ENCODE measurements around the gene FGF9.

The FGF9 gene

DNA sequence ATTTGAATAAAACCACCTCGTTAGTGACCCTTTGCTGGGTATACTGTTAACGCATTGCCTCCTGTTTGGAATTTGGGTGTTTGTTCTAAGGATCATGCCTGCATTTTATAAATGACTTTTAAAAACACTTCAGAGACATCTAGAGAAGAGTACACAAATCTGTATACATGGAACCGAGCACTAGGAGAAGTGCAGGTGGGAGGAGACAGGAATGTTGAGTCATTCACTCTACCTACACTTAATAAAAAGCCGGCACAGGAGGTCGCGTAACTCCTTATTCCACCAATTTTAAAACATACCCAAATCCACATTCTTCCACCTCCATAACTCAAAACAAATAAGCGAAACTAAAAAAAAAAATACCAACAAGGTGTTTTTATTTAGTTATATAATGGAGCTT is 48.6 kb downstream of the FGF9 start:
- no peak for DNase-seq

DNA sequence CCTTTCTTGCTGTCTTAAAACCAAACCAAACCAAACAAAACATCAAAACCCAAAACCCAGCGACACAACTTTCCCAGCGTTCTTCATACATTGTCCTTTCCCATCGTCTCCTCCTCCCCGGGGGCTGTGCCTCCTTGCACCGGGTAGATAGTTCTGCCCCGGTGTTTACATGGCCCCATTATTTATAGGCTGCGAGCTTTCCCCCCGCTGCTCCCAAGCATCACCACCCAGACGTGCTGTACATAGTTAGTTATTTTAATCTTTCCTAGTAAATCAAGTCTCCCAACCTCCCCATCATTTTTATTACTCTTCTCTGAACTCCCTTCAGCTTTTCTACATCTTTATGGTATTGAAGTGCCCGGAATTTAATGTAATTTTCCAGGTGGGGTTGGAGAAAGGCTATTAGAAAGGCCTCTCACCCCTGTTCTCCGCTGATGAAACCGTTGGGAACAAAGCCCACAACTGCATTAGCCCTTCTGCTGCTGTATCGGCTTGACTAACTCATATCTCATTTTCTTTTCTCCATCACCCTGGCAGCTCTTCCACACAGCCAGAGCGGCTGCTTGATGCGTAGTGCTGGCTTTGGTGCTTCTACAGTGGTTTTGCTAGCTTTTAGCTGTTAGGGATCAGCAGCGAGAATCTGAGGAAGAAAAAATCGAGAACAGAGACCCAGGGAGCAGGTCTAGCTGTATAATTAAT is 53.1 kb downstream of the FGF9 start:
- no peak for DNase-seq

- DNase-seq, result no peak
Observed at GRCh38 chr13:21730186-21730880, 59.5 kb downstream of the FGF9 start.

DNA sequence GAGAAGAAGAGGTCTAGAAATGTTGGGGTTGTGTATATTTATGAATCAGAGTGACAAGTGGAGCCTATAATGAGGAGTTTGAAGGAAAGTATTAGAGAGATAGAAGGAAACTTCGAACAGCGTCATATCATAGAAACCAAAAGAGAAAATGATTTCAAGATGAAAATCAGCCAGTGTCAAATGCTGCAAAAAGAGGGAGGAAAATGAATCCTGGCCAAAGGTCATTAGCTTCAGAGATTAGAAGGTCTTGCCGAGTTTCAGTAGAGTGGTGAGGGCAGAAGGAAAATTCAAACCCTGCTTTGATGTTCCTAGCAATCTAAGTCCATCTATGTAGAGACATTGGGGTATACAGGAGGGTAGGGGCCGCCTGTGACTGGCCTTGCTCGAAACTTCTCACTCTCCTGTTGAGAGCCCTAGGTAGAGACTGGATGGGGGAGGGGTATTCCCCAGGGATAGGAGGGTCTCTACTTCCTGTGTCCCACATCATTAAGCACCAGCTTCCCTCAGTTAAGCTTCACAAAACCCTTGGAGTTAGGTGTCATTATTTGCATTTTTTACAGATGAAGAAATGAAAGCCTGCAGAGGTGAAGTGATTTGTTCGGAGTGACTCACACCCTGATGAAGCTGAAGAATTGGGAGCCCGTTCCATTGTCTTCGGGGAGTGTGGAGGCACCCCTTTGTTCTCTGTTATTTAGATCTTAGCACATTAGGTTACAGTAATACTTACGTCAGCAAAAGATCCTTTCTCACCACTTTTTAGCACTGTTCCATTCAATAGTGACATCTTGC is 62.8 kb downstream of the FGF9 start:
- no peak for DNase-seq

DNA sequence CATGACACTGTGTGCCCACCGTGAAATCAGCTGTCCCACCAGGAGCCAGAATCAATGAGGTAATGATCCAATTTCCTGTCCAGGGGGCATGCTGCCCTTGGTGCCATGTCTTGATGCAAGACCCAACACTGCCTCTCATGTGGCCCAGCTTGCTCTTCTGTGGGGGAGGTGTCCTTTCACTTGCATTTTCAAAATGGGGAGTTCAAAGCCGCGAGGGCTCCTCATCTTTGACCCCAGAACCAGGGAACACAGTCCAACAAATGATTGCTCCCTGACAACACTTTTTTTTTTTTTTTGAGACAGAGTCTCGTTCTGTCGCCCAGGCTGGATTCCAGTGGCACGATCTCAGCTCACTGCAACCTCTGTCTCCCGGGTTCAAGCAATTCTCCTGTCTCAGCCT is 64.1 kb downstream of the FGF9 start:
- DNase-seq, result no peak

GRCh38 chr13:21735701-21736401 is 65.0 kb downstream of the FGF9 start:
- DNase-seq, result no peak

- no peak for DNase-seq
Observed at GRCh38 chr13:21736926-21737325, 66.1 kb downstream of the FGF9 start.

- DNase-seq, result no peak
Observed at GRCh38 chr13:21738630-21739029, 67.8 kb downstream of the FGF9 start.

DNA sequence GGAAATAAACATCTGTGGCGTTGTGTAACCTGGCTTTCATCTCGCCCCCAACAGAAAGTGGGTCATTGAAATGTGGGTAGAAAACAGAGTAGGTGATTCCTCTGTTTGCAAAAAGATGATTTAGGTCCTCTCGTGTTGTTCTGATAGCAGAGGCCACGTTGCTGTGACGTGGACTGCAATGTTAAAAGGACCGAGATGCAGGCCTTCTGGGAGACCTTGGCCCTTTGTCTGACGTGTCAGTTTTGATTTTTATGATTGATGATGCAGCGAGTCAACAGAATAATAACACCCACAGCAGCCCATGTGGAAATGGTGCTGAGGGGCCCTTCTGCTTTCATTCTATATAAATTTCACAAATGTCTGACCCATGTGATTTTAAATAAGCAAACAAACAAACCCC is 68.9 kb downstream of the FGF9 start:
- no peak for DNase-seq

- DNase-seq, result no peak
Observed at GRCh38 chr13:21741396-21741979, 70.6 kb downstream of the FGF9 start.

GRCh38 chr13:21742096-21742495 is 71.2 kb downstream of the FGF9 start:
- no peak for DNase-seq

- no peak for DNase-seq
Observed at GRCh38 chr13:21744149-21744548, 73.3 kb downstream of the FGF9 start.

DNA sequence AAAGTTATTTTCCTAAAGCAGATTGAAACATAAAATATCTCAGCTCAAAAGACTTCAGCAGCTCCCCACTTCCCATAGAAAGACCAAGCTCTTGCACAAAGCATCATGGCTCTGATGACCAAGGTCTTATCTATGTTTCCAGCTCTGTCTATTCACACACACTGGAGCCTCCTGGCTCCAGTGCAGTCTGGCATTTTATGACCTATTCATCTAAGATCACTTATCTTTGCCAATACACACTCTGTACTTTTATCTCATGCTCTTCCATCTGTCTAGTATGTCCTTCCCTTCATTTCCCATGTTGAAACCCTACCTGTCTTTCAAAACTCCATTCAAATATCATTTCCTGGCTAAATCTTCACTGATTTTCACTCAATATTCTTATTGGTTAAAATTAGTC is 74.4 kb downstream of the FGF9 start:
- no peak for DNase-seq

DNA sequence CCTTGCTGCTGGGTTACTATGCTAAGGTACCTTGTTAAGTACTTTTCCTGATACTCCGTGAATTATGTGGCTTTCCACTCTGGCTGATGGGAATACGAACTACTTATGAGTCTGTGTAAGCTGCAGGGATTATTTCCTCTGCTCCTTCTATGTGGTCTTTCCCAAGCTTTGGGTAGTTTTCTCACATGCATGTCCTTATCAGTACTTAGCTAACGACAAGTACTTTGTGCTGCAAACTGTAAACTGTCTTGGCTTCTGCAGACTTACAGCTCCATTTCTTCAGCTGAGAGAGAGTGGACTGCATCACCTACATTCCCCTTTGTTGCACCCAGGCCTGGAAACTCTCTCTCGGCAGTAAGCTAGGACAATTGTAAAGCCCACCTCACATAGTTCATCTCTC is 76.6 kb downstream of the FGF9 start:
- no peak for DNase-seq

DNA sequence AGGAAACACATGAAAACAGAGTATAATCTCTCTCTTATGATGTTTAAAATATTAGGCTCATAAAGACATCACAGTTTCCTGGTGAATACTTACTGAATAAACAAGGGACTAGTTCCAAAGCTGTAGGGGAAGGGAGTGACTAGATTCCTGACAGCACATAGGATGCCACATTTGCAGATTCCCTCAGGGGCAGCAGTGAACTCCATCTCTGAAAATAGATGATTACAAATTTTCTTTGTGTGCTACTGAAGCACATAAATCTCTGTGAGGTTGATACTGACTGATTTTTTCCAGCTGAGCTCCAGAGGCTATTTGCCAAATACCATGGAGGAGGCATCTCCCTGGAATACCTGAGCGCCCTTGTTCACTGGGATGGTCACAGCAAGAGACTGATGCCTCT is 77.3 kb downstream of the FGF9 start:
- no peak for DNase-seq

- no peak for DNase-seq
Observed at GRCh38 chr13:21749410-21749809, 78.5 kb downstream of the FGF9 start.

DNA sequence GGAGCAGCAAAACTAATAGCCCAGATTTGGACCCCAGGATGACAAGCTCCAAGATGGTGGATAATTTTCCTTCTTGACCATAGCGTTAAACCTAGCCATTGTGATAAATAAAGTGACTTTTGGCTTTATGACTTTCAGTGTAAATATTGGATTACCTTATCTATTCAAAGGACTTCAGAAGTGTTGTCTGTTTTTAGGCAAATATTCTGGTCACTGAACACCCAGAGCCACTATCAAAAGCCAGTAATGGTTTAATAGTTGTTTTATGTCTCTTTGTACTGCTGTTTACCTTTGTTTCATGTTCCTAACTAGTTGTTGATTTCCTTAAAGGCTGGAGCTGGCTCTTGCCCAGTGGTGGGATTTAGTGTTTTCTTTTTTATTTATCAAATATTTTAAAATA is 81.6 kb downstream of the FGF9 start:
- DNase-seq, result no peak

GRCh38 chr13:21753117-21753729 is 82.3 kb downstream of the FGF9 start:
- DNase-seq, result no peak
